Esophagus muscularis mucosa (tissue), 4 donors: ENCODE results near the gene TRPM6.

Source experiments
- EP300 ChIP-seq: sonication (generic); formaldehyde crosslinking; IDR thresholded peaks from one replicate; pipeline ENCODE4 v1.6.1; 2017; ENCODE audit warnings: antibody characterized with exemption
- POLR2A ChIP-seq: fragments of 450-650 bp; IDR thresholded peaks from one replicate; pipeline ENCODE4 v1.6.1; 2017; ENCODE audit warnings: antibody characterized with exemption, moderate library complexity, mild to moderate bottlenecking, low read depth
- TF ChIP-seq, protein P1 (sequence below), 3 experiments: fragments of 200-600 bp in 2 of 3; fragments of 450-650 bp in 1 of 3; sonication (generic) in 2 of 3; IDR thresholded peaks; one replicate each; pipeline ENCODE4 v1.5.1; 2017 to 2019; ENCODE audit warnings: antibody characterized with exemption in 3 of 3, mild to moderate bottlenecking in 2 of 3, moderate library complexity in 1 of 3

DNA sequence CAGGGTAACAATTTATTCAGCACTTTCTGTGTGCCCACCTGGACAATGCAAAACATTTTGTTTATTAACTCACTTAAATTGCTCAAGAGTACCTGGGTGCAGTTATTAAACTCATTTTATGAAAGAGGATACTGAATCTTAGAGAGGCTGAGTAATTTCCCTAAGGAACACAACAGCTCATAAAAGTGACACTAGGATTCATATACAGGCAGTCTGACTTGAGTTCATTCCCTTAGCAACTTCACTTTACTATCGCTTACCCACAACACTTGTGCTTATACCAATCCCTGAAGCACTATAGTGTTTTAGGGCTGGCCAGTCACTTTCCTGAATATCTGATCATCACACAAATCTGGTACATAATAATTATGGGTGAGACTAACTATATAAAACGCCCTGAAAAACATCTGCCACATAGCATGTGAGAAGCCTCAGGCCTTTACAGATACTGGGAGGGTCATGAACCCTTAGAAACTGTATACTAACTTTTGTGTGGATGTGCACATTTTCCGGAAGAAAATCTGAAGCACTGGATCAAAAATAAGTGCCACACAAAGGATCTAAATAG lies 11.3 kb downstream of the TRPM6 start:
- TF ChIP-seq, protein P1, sequence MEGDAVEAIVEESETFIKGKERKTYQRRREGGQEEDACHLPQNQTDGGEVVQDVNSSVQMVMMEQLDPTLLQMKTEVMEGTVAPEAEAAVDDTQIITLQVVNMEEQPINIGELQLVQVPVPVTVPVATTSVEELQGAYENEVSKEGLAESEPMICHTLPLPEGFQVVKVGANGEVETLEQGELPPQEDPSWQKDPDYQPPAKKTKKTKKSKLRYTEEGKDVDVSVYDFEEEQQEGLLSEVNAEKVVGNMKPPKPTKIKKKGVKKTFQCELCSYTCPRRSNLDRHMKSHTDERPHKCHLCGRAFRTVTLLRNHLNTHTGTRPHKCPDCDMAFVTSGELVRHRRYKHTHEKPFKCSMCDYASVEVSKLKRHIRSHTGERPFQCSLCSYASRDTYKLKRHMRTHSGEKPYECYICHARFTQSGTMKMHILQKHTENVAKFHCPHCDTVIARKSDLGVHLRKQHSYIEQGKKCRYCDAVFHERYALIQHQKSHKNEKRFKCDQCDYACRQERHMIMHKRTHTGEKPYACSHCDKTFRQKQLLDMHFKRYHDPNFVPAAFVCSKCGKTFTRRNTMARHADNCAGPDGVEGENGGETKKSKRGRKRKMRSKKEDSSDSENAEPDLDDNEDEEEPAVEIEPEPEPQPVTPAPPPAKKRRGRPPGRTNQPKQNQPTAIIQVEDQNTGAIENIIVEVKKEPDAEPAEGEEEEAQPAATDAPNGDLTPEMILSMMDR (IDR thresholded peaks at IDR 0.05) = no peak
- TF ChIP-seq EP300 (no peak), POLR2A (no peak)
